Measurements from ENCODE around the gene LANCL3. TPM values are rescaled to one million over a fixed set of nuclear protein-coding genes. Genes with fewer than 3 reads are reported as not detected.

LANCL3 gene
- polyA plus RNA-seq, 3 donors = 0.09 to 0.23 (median 0.10) TPM

DNA sequence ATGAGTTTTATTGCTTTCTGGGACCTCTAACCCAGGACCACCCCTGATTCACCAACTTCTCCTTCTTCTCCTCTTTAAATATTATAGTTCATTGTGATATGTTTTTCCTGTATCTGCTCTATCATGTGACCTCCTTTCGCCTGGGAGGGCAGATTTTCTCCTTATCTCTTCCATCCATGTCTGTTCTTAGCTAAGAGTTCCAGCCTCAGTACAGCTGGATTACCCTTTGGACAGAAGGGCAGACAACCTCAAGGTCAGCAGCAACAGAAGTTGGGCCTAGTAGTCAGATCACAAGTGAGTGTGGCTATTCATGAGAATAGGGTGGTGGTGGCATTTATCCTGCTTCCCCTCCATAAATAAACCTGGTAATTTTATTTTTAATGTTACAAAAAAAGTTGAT, 108.4 kb downstream of the LANCL3 start:
- no peak for DNase-seq

DNA sequence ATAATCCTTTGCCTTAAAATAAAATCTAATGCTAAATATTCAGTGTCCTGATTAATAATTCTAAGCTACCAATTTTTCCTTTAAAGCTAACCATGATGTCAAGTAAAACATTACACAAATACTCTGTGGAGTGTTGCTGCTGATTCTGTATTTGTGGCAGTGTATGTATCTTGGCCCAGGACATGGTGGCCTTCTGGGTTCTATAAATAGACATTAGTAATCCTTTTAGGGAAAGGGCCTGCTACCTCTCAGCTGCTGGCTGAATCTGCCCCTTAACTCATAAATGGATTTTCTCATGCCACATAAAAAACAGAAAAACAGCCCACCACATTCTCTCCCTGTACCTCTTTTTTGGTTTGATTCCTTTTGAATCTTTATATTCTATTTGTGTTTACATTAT, 113.0 kb downstream of the LANCL3 start:
- DNase-seq = no peak

DNA sequence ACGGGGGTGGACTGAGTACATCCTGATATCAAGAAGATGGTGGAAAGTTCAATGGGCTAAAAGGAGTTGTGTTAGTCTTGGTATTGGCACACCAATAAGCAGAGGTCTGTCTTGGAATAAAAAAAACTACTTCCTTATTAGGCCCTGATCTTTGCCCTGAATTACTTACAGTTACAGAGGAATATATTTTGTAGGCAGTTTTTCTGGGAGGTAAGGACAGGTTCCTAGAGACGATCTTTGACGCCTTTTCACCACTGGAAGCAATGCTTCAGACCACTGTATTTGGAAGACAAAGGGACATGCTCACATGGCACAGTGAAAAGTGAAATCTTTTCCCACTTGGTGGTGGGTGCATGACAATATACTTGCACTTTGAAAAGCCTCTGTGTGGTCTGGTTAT, 113.5 kb downstream of the LANCL3 start:
- no peak for DNase-seq

DNA sequence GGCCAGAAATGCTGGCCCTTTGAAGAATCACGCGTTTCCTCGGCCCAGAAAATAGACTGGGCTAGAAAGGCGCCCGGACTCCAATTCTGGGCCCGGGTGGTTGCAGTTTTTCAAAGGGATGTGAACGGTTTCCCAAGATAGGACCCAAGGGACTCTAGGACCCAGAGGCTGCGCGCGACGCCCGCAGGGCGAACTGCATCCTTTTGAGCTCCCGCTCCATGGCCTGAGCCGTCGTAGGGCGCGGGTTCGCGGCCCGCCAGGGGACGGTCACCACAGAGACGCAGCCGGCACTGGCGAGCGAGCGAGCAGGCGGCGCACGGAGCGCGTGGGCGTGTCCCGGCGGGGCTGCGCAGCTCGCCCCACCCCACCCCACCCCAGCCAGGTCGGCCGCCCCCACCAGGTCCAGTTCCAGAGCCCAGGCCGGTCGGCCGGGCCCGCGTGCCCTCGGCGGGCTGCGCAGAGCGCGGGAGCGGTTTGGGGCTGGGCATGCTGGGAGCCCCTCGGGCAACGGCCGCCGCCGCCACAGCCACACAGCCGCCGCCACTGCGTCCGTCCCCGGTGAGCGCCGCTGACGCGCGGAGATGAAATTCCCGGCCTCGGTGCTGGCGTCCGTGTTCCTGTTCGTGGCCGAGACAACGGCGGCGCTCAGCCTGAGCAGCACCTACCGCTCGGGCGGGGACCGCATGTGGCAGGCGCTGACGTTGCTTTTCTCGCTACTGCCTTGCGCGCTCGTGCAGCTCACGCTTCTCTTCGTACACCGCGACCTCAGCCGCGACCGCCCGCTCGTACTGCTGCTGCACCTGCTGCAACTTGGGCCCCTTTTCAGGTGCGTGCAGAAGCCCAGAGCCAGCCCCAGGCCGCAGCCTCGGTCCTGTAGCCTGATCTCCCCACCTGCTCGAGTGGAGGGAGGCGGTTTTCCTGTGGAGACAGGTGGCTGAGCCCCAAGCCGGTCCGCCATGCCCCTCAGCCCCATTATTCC, 114.2 kb downstream of the LANCL3 start, which contains the start of gene XK:
XK (plus strand) TSS at position 411 of the 979 bp plus-strand sequence; CDS start at position 582, 171 bp downstream.
- DNase-seq = peak; percentile 17

DNA sequence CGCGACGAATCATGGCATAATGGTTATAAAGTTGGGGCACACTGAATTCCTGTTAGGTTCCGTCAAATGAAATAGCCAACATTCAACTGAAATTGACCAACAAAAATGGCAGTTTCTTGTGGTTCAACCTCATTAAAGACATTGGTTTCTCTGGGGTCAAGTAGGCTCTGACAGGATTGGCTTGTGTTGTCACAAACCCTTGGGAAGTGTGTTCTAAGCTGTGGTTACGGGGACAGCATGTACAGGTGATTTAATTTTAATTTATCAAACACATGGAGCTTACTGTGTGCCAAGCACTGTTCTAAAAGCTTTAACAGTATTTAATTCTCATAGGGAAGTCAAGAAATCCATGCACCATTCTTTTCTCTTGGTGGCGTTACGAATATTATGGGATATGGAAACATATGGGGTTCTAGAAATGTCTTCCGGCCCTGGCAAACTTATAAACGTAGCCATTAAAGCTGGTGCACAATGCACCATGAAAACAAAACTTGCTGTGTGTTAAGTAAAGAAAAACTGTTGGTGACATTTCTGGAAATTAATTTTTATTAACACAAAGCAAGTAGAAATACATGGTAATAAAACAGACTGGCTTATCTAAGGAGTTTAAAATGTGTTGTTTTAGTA, 115.0 kb downstream of the LANCL3 start:
- DNase-seq = no peak

DNA sequence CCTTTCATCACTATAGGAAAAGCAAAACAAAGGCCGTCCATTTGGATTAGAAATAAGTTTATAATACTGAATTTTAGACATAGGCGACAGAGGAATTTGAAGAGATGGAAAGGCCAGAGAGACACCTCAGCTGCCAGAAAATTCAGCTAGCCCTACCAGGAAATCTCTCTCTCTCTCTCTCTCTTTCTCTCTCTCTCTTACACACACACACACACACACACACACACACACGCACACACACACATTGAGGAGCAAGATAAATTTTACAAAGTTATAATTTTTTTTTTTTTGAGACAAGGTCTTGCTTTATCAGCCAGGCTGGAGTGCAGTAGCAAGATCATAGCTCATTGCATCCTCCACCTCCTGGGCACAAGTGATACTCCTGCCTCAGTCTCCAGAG, 115.5 kb downstream of the LANCL3 start:
- DNase-seq = no peak

DNA sequence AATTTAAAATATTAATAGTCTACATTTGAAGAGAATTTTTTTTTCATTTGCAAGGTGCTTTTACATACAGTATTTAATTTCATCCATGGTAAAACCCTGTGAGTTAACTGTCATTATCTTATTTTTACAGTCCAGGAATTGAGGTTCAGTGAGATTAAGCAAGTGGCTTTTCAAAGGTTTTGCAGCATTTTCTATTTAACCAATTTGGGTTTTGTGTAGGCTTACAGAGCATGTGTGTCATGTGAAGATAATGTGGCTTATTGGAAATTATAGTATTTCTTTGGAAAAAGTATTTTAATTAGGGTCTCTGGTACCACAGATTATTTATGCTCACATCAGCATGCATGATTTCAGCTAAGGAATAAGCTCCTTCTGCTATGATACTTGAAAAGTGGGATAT, 118.7 kb downstream of the LANCL3 start:
- DNase-seq = no peak

DNA sequence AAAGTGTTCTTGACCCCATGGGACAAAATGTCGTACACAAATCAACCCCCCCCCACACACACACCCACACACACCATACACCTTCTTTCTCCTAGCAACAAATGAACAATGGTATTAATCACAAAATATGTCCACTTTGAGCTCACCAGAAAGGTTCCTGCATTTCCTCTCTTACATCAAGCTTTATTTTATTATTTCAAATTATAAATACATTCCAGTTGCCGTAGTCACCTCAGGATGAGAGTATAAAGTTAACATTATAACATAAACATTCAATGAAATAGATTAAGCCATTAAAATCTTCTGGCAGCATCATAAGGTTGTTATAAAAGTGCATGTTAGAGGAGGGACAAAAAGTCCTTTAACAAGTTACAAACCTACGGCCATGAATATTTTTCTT, 121.5 kb downstream of the LANCL3 start:
- no peak for DNase-seq

DNA sequence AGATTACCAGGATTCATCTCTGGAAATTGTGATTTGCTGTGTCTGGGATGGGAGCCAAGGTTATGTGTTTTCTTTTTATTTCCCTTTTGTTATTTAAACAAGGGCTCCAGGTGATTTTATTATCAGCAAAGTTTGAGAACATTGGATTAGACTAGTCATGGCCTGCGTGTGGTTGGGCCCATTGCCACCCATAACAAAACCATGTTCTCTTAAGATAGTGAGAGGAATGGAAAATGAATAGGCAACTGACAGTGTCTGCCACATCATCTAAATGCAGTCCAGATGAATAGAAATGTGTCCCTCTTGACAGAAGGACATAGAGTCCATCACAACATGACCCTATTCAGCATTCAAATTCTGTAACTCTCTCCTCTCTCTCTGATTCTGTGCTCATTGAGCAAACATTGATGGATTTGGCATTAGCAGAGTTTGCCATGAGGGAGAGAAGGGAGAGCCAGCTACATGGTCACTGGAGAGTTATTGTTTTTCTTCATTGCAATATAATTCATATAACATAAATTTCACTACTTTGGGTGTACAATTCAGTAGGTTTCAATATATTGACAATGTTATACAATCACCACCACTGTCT, 125.8 kb downstream of the LANCL3 start:
- no peak for DNase-seq

DNA sequence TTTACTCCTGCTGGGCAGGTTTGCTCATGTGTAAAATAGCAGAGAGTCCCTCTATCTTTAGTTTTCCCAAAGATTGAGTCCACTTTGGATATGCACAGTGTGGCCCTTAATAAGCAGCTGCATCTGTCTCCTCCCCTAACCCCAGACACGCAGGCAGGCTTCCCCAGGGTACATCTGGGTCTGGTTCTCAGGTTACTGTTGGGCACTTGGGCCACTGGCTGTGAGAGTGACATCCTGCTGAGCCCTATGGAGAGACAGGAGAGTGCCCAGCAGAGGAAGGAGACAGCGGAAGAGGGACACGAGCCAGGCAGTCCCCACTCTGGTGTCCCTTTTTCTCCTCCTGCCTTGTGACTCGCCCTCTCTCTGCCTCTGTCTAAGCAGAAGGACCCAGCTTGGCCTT, 130.1 kb downstream of the LANCL3 start:
- DNase-seq = no peak

DNA sequence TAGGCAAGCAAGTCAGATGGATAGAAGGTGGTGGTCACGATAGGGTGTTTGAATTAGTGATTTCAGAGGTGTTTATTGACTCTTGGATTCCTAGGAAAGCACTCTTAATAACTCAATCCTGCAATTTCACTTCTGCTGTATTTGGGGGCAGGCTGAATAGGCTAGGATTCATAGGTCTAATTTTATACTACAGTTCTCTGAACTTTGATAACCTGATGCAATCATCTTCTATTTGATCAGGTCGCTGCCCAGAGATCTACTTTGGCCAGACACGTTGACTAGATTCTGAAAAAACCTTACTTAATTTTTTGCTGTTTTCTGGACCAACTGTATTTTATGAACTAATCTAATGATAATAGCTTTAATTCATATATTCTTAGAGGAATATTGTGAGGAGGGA, 140.5 kb downstream of the LANCL3 start:
- DNase-seq = no peak

DNA sequence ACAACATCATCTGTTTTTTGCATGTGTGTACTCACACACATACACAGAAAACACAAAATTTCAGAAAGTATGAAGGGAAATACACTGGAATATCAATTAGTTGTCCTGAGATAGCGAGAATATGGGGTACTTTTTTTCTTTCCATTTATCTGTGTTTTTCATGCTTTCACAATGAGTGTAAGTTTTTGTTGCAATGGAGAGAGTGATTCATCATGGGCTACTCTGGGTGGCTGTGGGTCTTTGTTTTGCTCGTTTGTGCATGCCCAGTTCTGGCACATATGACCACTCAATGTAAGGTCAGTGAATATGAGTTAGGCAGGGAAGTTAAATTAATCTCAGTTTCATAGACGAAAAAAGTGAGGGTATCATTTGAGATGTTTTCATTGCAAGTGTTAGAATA, 141.0 kb downstream of the LANCL3 start:
- no peak for DNase-seq

DNA sequence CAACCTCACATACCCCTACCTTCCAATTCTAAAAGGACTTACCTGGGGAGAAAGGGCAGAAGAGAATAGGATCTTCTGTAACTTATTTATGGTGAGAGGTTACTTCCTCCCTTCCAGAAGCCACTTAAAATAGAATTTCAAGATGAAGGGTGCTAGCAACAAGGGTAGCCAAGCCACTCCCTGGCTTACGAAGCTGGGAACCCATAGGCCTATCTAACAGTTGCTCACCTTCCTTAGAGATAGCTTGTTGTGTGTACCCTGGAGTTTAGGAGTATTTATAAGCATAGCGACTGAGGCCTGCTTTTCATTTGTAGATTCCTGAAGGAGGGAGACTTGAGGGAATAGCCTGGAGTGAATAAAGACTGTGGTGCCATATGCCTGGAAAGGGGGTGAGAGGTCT, 143.0 kb downstream of the LANCL3 start:
- no peak for DNase-seq

DNA sequence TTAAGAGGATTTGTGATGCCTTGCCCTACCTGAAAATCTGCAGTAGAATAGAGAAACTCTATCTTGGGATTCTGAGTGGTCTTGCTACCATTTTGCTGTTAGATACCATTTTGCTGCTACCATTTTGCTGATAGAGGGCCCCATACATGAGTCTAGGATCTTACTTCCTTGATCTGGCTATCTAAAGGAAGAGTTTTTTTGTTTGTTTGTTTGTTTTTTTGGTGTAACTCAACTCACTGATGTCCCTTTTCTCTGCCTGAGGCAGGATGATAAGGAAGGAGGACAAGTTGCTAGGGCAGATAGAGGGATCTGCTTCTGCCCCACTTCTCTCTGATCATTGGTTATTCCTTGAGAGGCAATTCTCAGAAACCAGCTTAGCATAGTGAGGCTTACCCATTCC, 145.1 kb downstream of the LANCL3 start:
- DNase-seq = no peak

DNA sequence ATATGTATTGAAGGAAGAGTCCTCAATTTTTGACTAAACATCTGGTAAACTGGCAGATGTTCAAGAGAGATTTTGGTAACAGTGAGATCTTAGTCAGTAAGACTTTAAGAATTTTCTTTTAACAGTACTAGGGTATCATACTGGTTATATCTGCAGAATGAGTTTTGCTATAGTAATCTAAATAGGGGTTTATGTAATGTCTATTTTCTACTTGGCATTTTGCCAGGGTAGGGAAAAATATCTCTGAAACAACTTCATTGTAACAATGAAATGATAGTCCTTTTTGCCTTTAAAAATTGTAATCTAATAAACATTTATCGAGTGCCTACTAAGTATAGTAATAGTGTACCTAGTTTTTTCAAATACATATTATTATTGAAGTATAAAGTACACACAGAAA, 146.2 kb downstream of the LANCL3 start:
- no peak for DNase-seq

DNA sequence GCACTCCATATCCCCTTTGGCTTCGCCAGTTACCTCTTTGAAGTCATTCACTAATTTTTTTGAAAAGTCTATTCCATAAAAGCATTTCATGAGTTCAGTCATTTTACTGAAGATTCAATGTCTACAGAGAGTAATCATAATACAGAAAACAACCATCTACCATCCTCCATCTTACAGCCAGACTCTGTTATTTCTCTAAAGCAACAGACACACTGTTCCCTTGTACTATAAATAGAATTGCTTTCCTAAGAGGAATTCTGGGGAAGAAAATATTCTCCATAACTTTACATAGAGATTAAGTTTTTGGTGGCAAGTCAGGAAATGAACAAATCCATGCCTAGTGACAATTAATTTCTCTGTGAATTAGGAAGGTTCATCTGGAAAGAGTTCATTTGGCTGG, 151.1 kb downstream of the LANCL3 start:
- DNase-seq = no peak

DNA sequence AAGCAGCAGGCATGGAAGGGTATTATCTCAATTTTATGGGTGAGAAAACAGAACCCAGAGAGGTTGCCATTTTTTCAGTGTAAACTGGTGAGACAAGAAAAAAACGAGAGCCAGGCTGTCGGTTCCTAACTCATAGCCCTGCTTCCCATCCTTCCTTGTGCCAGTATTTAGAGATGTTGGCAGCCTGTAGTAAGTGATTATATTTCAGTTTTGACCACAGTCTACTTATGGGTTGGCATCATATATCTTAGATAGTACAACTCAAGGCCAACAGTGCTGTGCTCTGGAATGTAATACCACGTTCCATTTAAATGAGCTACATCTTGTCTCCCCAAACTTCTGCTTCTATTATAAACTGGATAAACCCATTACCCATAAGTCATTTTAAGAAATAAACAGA, 154.9 kb downstream of the LANCL3 start:
- no peak for DNase-seq

Other genes starting within 250 kb of the LANCL3 start
- gene PRRG1, start 222.3 kb upstream of the LANCL3 start, polyA plus RNA-seq (ENCODE audit: insufficient read length in 3 of 3) = 10 to 100 TPM; 17.8 to 23.2 (median 21.0) TPM
- 1 to 10 TPM in 1 of 3 donors, under 1 TPM in 2; 0.95 to 1.1 (median 0.99) TPM for gene XK, start 114.1 kb downstream of the LANCL3 start, polyA plus RNA-seq (ENCODE audit: insufficient read length in 3 of 3)
- gene CYBB, start 208.4 kb downstream of the LANCL3 start, polyA plus RNA-seq (ENCODE audit: insufficient read length in 3 of 3) = 10 to 100 TPM in 2 of 3 donors, 1 to 10 TPM in 1; 8.8 to 13.6 (median 10.5) TPM

Measured in renal pelvis (tissue), 4 donors.